ENCODE results near the gene SLN.

GRCh38 chr11:107733518-107733917, 21.7 kb upstream of the SLN start:
- TF ChIP-seq EZH2phosphoT487 (IDR thresholded peaks at IDR 0.05; ENCODE audit: insufficient read depth, low read depth) = no peak
- TF ChIP-seq EZH2 (IDR thresholded peaks at IDR 0.05; ENCODE audit: insufficient read depth, poor library complexity, severe bottlenecking) = no peak
